WI38 (cell line): ENCODE data around the gene ADORA2B.
"Not testable (repeated sequence)": the region's sequence is repeated elsewhere in the genome, so short reads cannot be mapped to it uniquely, and the experiment has no call there.

ENCODE experiments used
- H3K4me3 ChIP-seq: 2 replicates; pipeline ENCODE4 v1.5.1; 2011; ENCODE audit warnings: low read depth, mild to moderate bottlenecking, control low read depth, low read length
- CTCF ChIP-seq: IDR thresholded peaks from 2 replicates; pipeline ENCODE4 v1.5.1; 2012; ENCODE audit warnings: low read depth, mild to moderate bottlenecking, control low read depth, low read length

The ADORA2B gene

GRCh38 chr17:15973834-15974233, 28.9 kb downstream of the ADORA2B start:
- TF ChIP-seq CTCF, result no peak
- no peak overlapping the region for H3K4me3 ChIP-seq

GRCh38 chr17:15977894-15978293, 33.0 kb downstream of the ADORA2B start:
- no peak for TF ChIP-seq CTCF
- H3K4me3 ChIP-seq, result no peak overlapping the region

- no peak overlapping the region for H3K4me3 ChIP-seq
- TF ChIP-seq CTCF, result no peak
These were observed 33.7 kb downstream of the ADORA2B start for GRCh38 chr17:15978606-15979005.

- not testable (repeated sequence) for H3K4me3 ChIP-seq
These were observed 34.1 kb downstream of the ADORA2B start for GRCh38 chr17:15979013-15979412.

GRCh38 chr17:15981208-15981607, 36.3 kb downstream of the ADORA2B start:
- no peak overlapping the region for H3K4me3 ChIP-seq

GRCh38 chr17:15981646-15982580, 37.0 kb downstream of the ADORA2B start:
- no peak for TF ChIP-seq CTCF
- H3K4me3 ChIP-seq, result no peak overlapping the region

More at GRCh38 chr17:15981208-15981607, 36.3 kb downstream of the ADORA2B start:
- TF ChIP-seq CTCF, result no peak

GRCh38 chr17:15996322-15996721, 51.4 kb downstream of the ADORA2B start:
- no peak overlapping the region for H3K4me3 ChIP-seq
- no peak for TF ChIP-seq CTCF
